Endothelial cell of umbilical vein (primary cell): Measurements from ENCODE around the gene NRF1. TPM values are rescaled to one million over a fixed set of nuclear protein-coding genes. Genes with fewer than 3 reads are reported as not detected.

Source experiments
- BruUV-seq: library from RNA; stranded (reverse); fragments of 400-500 nt; replicated peaks from 2 replicates; lab custom pipeline; 2021; lab: Mats Ljungman, UMichigan
- CTCF ChIA-PET: fragments of 300-600, 350-600 bp; sonication (Branson Sonifier 250); formaldehyde crosslinking; loops from one replicate; lab custom pipeline; 2021; ENCODE audit warnings: antibody characterized with exemption, inconsistent platforms; lab: Charles Lee
- POLR2A ChIA-PET: fragments of 300-600, 350-600 bp; sonication (Branson Sonifier 250); formaldehyde crosslinking; loops from one replicate; lab custom pipeline; 2021; ENCODE audit warnings: antibody characterized with exemption, inconsistent platforms; lab: Charles Lee
- DNase-seq: peaks from one replicate; pipeline ENCODE4 v3.0.0-alpha.2; 2011; ENCODE audit warnings: low read depth, low spot score
- FAIRE-seq: peaks from 2 replicates; lab custom pipeline; 2011; peaks lifted over from hg19 to GRCh38; lab: Jason Lieb, UNC
- H2AFZ ChIP-seq: 2 replicates; pipeline ENCODE4 v1.6.0; 2012; ENCODE audit warnings: low read depth, low read length, control low read depth, inconsistent platforms
- H3K27ac ChIP-seq: 2 replicates; pipeline ENCODE4 v1.5.1; 2011; ENCODE audit warnings: low read depth, mild to moderate bottlenecking, control low read depth, low read length, moderate library complexity; ENCODE audit not compliant: insufficient read depth
- H3K27me3 ChIP-seq, 2 experiments: 2 replicates each; pipeline versions ENCODE4 v1.6.0 to v1.6.1; 2011; ENCODE audit warnings: low read length in 2 of 2, mixed read lengths in 1 of 2; ENCODE audit not compliant: control insufficient read depth in 2 of 2, insufficient read depth in 2 of 2
- H3K36me3 ChIP-seq, 2 experiments: 2 replicates in 1 of 2; 3 replicates in 1 of 2; pipeline ENCODE4 v1.5.1; 2011; ENCODE audit warnings: low read length in 2 of 2, mild to moderate bottlenecking in 1 of 2, moderate library complexity in 1 of 2; ENCODE audit not compliant: control insufficient read depth in 2 of 2, insufficient read depth in 2 of 2; ENCODE audit errors: extremely low read depth in 1 of 2
- H3K4me1 ChIP-seq: 3 replicates; pipeline ENCODE4 v1.5.1; 2011; ENCODE audit warnings: mild to moderate bottlenecking, low read length; ENCODE audit not compliant: control insufficient read depth, insufficient read depth; ENCODE audit errors: extremely low read depth
- H3K4me2 ChIP-seq: 2 replicates; pipeline ENCODE4 v1.6.1; 2011; ENCODE audit warnings: low read length, control low read depth, mixed read lengths; ENCODE audit not compliant: insufficient read depth
- H3K4me3 ChIP-seq, 3 experiments: fragments of 200-600 bp in 1 of 3; sonication (generic), shearing (Covaris generic) in 1 of 3; replicated peaks in 1 of 3; 2 replicates each; pipeline ENCODE4 v1.5.1; 2011 to 2016; ENCODE audit warnings: control low read depth in 3 of 3, low read length in 3 of 3, mild to moderate bottlenecking in 2 of 3, inconsistent platforms in 1 of 3, low read depth in 1 of 3, moderate library complexity in 1 of 3; ENCODE audit not compliant: insufficient read depth in 1 of 3
- H3K79me2 ChIP-seq: 2 replicates; pipeline ENCODE4 v1.6.0; 2012; ENCODE audit warnings: low read length, inconsistent platforms; ENCODE audit not compliant: control insufficient read depth, insufficient read depth
- H3K9ac ChIP-seq: replicated peaks from 2 replicates; pipeline ENCODE3; 2011; ENCODE audit warnings: low read length, control low read depth; ENCODE audit not compliant: insufficient read depth; ENCODE audit errors: extremely low read depth
- H3K9me1 ChIP-seq: replicated peaks from 3 replicates; pipeline ENCODE4 v1.6.0; 2011; ENCODE audit warnings: mild to moderate bottlenecking, low read length; ENCODE audit not compliant: control insufficient read depth, insufficient read depth; ENCODE audit errors: extremely low read depth
- H3K9me3 ChIP-seq: replicated peaks from 2 replicates; pipeline ENCODE4 v1.5.1; 2012; ENCODE audit warnings: low read length, inconsistent platforms; ENCODE audit not compliant: control insufficient read depth, insufficient read depth
- H4K20me1 ChIP-seq: replicated peaks from 2 replicates; pipeline ENCODE3; 2011; ENCODE audit warnings: mild to moderate bottlenecking, low read length; ENCODE audit not compliant: control insufficient read depth, insufficient read depth; ENCODE audit errors: extremely low read depth
- CTCF ChIP-seq, 2 donors: IDR thresholded peaks; 1 replicate in 1 of 2; 2 replicates in 1 of 2; pipeline ENCODE4 v1.5.1; 2011; ENCODE audit warnings: low read length in 2 of 2, mild to moderate bottlenecking in 2 of 2, moderate library complexity in 2 of 2, control low read depth in 1 of 2, inconsistent platforms in 1 of 2, low read depth in 1 of 2; ENCODE audit not compliant: insufficient read depth in 1 of 2; ENCODE audit errors: extremely low read depth in 1 of 2
- FOS ChIP-seq: IDR thresholded peaks from 2 replicates; pipeline ENCODE4 v1.6.1; 2011; ENCODE audit warnings: mild to moderate bottlenecking, low read length, moderate library complexity, borderline replicate concordance; ENCODE audit not compliant: insufficient read depth
- MYC ChIP-seq: IDR thresholded peaks from one replicate; pipeline ENCODE4 v1.6.1; 2011; ENCODE audit warnings: mild to moderate bottlenecking, low read depth, low read length
- dilution Hi-C: fragments of 300-500 bp; cut with MboI; formaldehyde crosslinking; loops from one replicate; pipeline ENCODE4 v1.15.0; 2019; ENCODE audit warnings: low sequenced_read_pairs; ENCODE audit not compliant: extremely low pct_ligation_motif_present
- intact Hi-C: fragments of 100-400 bp; cut with micrococcal nuclease; formaldehyde crosslinking; loops from one replicate; pipeline ENCODE4 v1.10.0; 2022
- polyA plus RNA-seq, 4 experiments: library from polyadenylated mRNA; depleted of rRNA in 3 of 4; stranded (reverse) in 3 of 4; unstranded in 1 of 4; fragments of >200 nt; gene quantifications; 2 replicates each; pipeline versions ENCODE4 v1.2.1 to v1.2.3, GENCODE V29; 2011 to 2012; ENCODE audit warnings: missing spikeins in 1 of 4
- total RNA-seq: library from RNA; stranded (reverse); gene quantifications from 2 replicates; pipeline ENCODE4 v1.2.3, GENCODE V29; 2021
- TF ChIP-seq, protein P1 (sequence below): IDR thresholded peaks from 2 replicates; pipeline ENCODE4 v1.6.1; 2011; ENCODE audit not compliant: insufficient read depth, insufficient read length

Gene NRF1
- total and polyA plus RNA-seq, 2 donors (not counting 3 experiments of a cell fraction or from before 2014, with no cell fraction given) = 14.6 to 20.3 TPM

DNA sequence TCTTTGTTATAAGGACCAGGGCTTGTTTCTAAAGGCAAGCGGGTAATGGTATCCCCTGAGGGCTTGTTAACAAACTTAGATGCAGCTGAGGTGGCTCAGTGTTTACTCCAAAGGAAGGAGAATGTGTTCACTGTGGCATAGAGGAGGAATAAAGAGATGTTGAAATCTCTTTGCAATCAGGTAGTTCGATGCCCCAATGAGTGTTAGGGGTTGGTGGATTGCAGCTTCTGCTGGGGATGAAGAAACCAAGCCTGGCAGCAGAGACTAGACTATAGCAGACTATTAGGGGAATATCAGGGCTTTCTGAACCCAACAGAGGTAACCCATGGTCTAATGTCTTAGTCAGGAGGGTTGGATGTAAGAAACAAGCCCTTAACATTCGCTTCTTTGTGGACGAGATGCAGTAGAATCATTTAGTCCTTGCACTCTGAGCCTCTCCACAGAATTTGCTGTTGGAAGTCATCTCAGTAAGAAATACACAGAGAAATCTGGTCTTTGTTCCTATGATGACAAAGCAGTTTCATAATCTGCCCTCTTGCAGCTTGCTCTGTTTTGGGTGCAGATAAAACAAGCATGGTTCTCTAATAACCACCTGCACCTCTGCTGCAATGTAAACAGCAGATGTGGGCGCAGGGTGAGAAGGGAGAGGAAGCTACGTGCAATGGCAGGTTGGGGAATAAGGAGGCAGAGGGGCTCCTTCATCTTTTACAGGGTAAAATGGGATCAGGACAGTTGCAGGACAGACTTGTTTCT, 108.6 kb downstream of the NRF1 start:
- Histone ChIP-seq H3K9me3 (no peaks in the 10 kb centered on the region), H3K4me1 (no peaks in the 10 kb centered on the region), H3K9ac (no peak overlapping the region), H3K36me3 (peaks cover 3 to 7% of the 10 kb centered on the region in 2 experiments), H3K27ac (no peak overlapping the region), H3K27me3 (no peaks in the 10 kb centered on the region), H2AFZ (no peak overlapping the region), H3K4me3 (no peak overlapping the region), H4K20me1 (no peaks in the 10 kb centered on the region), H3K79me2 (no peaks in the 10 kb centered on the region), H3K9me1 (no peaks in the 10 kb centered on the region), H3K4me2 (no peak overlapping the region)
- dilution Hi-C loops = no loop called here
- intact Hi-C loops = no loop called here
- FAIRE-seq (no peak), DNase-seq (no peak)
- TF ChIP-seq MYC (no peak), FOS (no peak), CTCF (IDR thresholded peaks at IDR 0.05; ENCODE audit: extremely low read depth in 1 of 2, insufficient read depth in 1 of 2, low read depth in 1 of 2, low read length in 2 of 2) (no peak)
- TF ChIP-seq, protein P1, sequence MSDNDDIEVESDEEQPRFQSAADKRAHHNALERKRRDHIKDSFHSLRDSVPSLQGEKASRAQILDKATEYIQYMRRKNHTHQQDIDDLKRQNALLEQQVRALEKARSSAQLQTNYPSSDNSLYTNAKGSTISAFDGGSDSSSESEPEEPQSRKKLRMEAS = no peak
- ChIA-PET CTCF (interaction anchor here (1.0 kb wide), 1 partner anchor 22 kb away, joined by 3 read pairs; no protein-coding TSS in a partner anchor), POLR2A (no interaction called here)
- no TSS peak for BruUV-seq
